Measurements from ENCODE around the gene CRY1.

GRCh38 chr12:106941481-106942156 is 151.7 kb downstream of the CRY1 start:
- TF ChIP-seq CTCF (IDR thresholded peaks at IDR 0.05), result no peak
- TF ChIP-seq POLR2A (IDR thresholded peaks at IDR 0.05), result no peak
